HG02678 (cell line): ENCODE results near the gene ZFR2.
"Not testable (repeated sequence)": the region's sequence is repeated elsewhere in the genome, so short reads cannot be mapped to it uniquely, and the experiment has no call there.

Experiments used
- ATAC-seq: cut with Tn5 transposase; IDR thresholded peaks from one replicate; pipeline ENCODE4 v1.9.1; 2021; ENCODE audit warnings: mild to moderate bottlenecking, moderate library complexity; ENCODE audit not compliant: unreplicated experiment

ZFR2 gene

GRCh38 chr19:3874695-3875094 is 5.9 kb upstream of the ZFR2 start:
- ATAC-seq, result not testable (repeated sequence)

GRCh38 chr19:3873151-3873550 is 4.3 kb upstream of the ZFR2 start:
- no peak for ATAC-seq

GRCh38 chr19:3867971-3868769 is 668 bp downstream of the ZFR2 start:
- ATAC-seq, result no peak

- no peak for ATAC-seq
Observed at GRCh38 chr19:3866910-3867638, 1.8 kb downstream of the ZFR2 start.

GRCh38 chr19:3863648-3864047 is 5.2 kb downstream of the ZFR2 start:
- ATAC-seq, result no peak

GRCh38 chr19:3862826-3863500 is 5.9 kb downstream of the ZFR2 start:
- no peak for ATAC-seq

GRCh38 chr19:3860499-3860898 is 8.3 kb downstream of the ZFR2 start:
- no peak for ATAC-seq

- no peak for ATAC-seq
Observed at GRCh38 chr19:3857449-3858003, 11.3 kb downstream of the ZFR2 start.

- ATAC-seq, result no peak
Observed at GRCh38 chr19:3855320-3855719, 13.5 kb downstream of the ZFR2 start.

GRCh38 chr19:3852614-3853254 is 16.1 kb downstream of the ZFR2 start:
- ATAC-seq, result no peak

GRCh38 chr19:3852177-3852511 is 16.7 kb downstream of the ZFR2 start:
- no peak for ATAC-seq

GRCh38 chr19:3851254-3852176 is 17.3 kb downstream of the ZFR2 start:
- no peak for ATAC-seq

- no peak for ATAC-seq
Observed at GRCh38 chr19:3850320-3850972, 18.4 kb downstream of the ZFR2 start.

- ATAC-seq, result no peak
Observed at GRCh38 chr19:3849787-3850186, 19.1 kb downstream of the ZFR2 start.

GRCh38 chr19:3849092-3849491 is 19.7 kb downstream of the ZFR2 start:
- no peak for ATAC-seq

- no peak for ATAC-seq
Observed at GRCh38 chr19:3844596-3844995, 24.2 kb downstream of the ZFR2 start.

- ATAC-seq, result no peak
Observed at GRCh38 chr19:3842948-3843347, 25.9 kb downstream of the ZFR2 start.

- ATAC-seq, result no peak
Observed at GRCh38 chr19:3840804-3841203, 28.0 kb downstream of the ZFR2 start.

- no peak for ATAC-seq
Observed at GRCh38 chr19:3839941-3840340, 28.9 kb downstream of the ZFR2 start.

- no peak for ATAC-seq
Observed at GRCh38 chr19:3838661-3839060, 30.2 kb downstream of the ZFR2 start.
